ENCODE measurements around the gene PRELID2.

DNA sequence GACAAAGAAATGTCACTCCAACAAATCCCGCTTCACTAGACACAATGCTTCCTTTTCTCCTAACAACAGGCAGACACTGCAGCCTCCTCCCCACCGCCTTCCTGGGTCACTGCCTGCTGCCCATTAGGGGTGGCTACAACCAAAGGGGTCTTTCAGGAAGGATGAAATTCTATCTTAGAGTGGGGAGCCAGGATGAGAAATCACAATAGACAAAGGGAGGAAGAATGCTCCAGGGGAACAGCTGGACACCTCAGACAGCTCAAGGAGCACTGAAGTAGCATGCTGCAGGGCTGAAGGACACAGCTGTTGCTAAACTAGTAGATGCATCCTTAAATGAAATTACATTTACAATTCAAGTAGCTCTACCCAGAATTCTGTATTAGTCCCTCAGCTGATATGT is 54.2 kb downstream of the PRELID2 start:
- TF ChIP-seq SUZ12 (IDR thresholded peaks at IDR 0.05; ENCODE audit: extremely low read depth, insufficient read depth, insufficient read length) (no peak), ZNF274 (IDR thresholded peaks at IDR 0.05; ENCODE audit: low read depth, low read length) (no peak), YY1 (IDR thresholded peaks at IDR 0.05; ENCODE audit: insufficient read depth, insufficient read length) (no peak)
